Peyer's patch (tissue), 4 donors: ENCODE results near the gene AFG1L. TPM values are rescaled to one million over a fixed set of nuclear protein-coding genes. Genes with fewer than 3 reads are reported as not detected.
A peak's percentile ranks its signal among the peaks of the same experiment; 100 is the strongest.
"Not testable (repeated sequence)": the region's sequence is repeated elsewhere in the genome, so short reads cannot be mapped to it uniquely, and the experiment has no call there.

ENCODE experiments used
- DNase-seq, 3 donors: peaks; one replicate each; pipeline ENCODE4 v3.0.0-alpha.2; 2017 to 2019
- H3K27ac ChIP-seq, 4 donors: fragments of 200-600 bp; sonication (generic); one replicate each; pipeline ENCODE4 v1.5.1; 2016 to 2019
- H3K27me3 ChIP-seq, 2 donors: fragments of 200-600 bp; sonication (generic); one replicate each; pipeline ENCODE4 v1.5.1; 2019
- H3K36me3 ChIP-seq, 3 donors: fragments of 200-600 bp; sonication (generic); one replicate each; pipeline ENCODE4 v1.5.1; 2016 to 2019
- H3K4me1 ChIP-seq, 4 donors: fragments of 200-600 bp; sonication (generic); one replicate each; pipeline ENCODE4 v1.5.1; 2016 to 2019
- H3K4me3 ChIP-seq, 4 donors: fragments of 200-600 bp; sonication (generic); 1 replicate in 3 of 4; 2 replicates in 1 of 4; pipeline ENCODE4 v1.5.1; 2016 to 2019; ENCODE audit warnings: mild to moderate bottlenecking in 1 of 4
- H3K9me3 ChIP-seq, 4 donors: fragments of 200-600 bp; sonication (generic); one replicate each; pipeline ENCODE4 v1.5.1; 2016 to 2019; ENCODE audit warnings: mild to moderate bottlenecking in 1 of 4
- CTCF ChIP-seq, 6 experiments: fragments of 450-650 bp in 4 of 6; fragments of 200-600 bp in 2 of 6; sonication (generic) in 1 of 6; IDR thresholded peaks; one replicate each; pipeline ENCODE4 v1.5.1; 2017 to 2019; ENCODE audit warnings: antibody characterized with exemption in 6 of 6, mild to moderate bottlenecking in 3 of 6, moderate library complexity in 1 of 6
- POLR2A ChIP-seq, 2 donors: fragments of 450-650 bp; IDR thresholded peaks; one replicate each; pipeline ENCODE4 v1.5.1; 2017; ENCODE audit warnings: antibody characterized with exemption in 2 of 2, mild to moderate bottlenecking in 2 of 2, moderate library complexity in 2 of 2
- total RNA-seq, 4 donors: library from RNA; depleted of rRNA; stranded (reverse); fragments of >200 nt; gene quantifications; one replicate each; pipeline ENCODE4 v1.1.0, GENCODE V29; 2016

AFG1L gene
- total RNA-seq, 4 donors from 2014 or later: 6.0 to 15.1 (median 8.1) TPM

GRCh38 chr6:108309844-108310243 is 15.0 kb downstream of the AFG1L start:
- no peaks in the 10 kb centered on the region for H3K27me3 ChIP-seq
- no peak for DNase-seq
- TF ChIP-seq POLR2A (IDR thresholded peaks at IDR 0.05) (no peak), CTCF (IDR thresholded peaks at IDR 0.05) (no peak)
- H3K4me3 ChIP-seq: no peak overlapping the region
- H3K36me3 ChIP-seq: no peaks in the 10 kb centered on the region
- H3K9me3 ChIP-seq: no peaks in the 10 kb centered on the region
- H3K4me1 ChIP-seq: peaks cover 0 to 6% (median 0%) of the 10 kb centered on the region in 4 donors
- H3K27ac ChIP-seq: no peak overlapping the region

GRCh38 chr6:108312605-108313004 is 17.8 kb downstream of the AFG1L start:
- TF ChIP-seq CTCF (IDR thresholded peaks at IDR 0.05) (no peak), POLR2A (IDR thresholded peaks at IDR 0.05) (no peak)
- Histone ChIP-seq H3K27ac (peak overlapping the region in 1 of 4 donors; percentile 65), H3K4me1 (peaks cover 0 to 6% (median 0%) of the 10 kb centered on the region in 4 donors), H3K4me3 (no peak overlapping the region), H3K36me3 (no peaks in the 10 kb centered on the region), H3K27me3 (no peaks in the 10 kb centered on the region), H3K9me3 (no peaks in the 10 kb centered on the region)
- peak in 2 of 3 donors; percentile 55 to 72 for DNase-seq

GRCh38 chr6:108321253-108321747 is 26.4 kb downstream of the AFG1L start:
- H3K27me3 ChIP-seq: no peaks in the 10 kb centered on the region
- H3K36me3 ChIP-seq: no peaks in the 10 kb centered on the region
- H3K27ac ChIP-seq: no peak overlapping the region
- H3K9me3 ChIP-seq: no peaks in the 10 kb centered on the region
- TF ChIP-seq POLR2A (IDR thresholded peaks at IDR 0.05) (no peak), CTCF (IDR thresholded peaks at IDR 0.05) (no peak)
- no peaks in the 10 kb centered on the region for H3K4me1 ChIP-seq
- no peak overlapping the region for H3K4me3 ChIP-seq
- no peak for DNase-seq

GRCh38 chr6:108322728-108323127 is 27.9 kb downstream of the AFG1L start:
- no peak for DNase-seq
- TF ChIP-seq CTCF (IDR thresholded peaks at IDR 0.05): no peak
- no peak for TF ChIP-seq POLR2A (IDR thresholded peaks at IDR 0.05)
- no peak overlapping the region for H3K4me3 ChIP-seq
- no peak overlapping the region for H3K27ac ChIP-seq
- no peaks in the 10 kb centered on the region for H3K9me3 ChIP-seq
- H3K27me3 ChIP-seq: no peaks in the 10 kb centered on the region
- no peaks in the 10 kb centered on the region for H3K4me1 ChIP-seq
- no peaks in the 10 kb centered on the region for H3K36me3 ChIP-seq

GRCh38 chr6:108323710-108324466 is 29.0 kb downstream of the AFG1L start:
- Histone ChIP-seq H3K9me3 (no peaks in the 10 kb centered on the region), H3K27ac (no peak overlapping the region), H3K4me3 (no peak overlapping the region), H3K27me3 (no peaks in the 10 kb centered on the region), H3K4me1 (no peaks in the 10 kb centered on the region), H3K36me3 (no peaks in the 10 kb centered on the region)
- no peak for DNase-seq
- TF ChIP-seq CTCF (IDR thresholded peaks at IDR 0.05) (no peak), POLR2A (IDR thresholded peaks at IDR 0.05) (no peak)

GRCh38 chr6:108330221-108330785 is 35.4 kb downstream of the AFG1L start:
- not testable (repeated sequence) for H3K9me3 ChIP-seq, H3K4me1 ChIP-seq, H3K4me3 ChIP-seq, H3K36me3 ChIP-seq, H3K27me3 ChIP-seq
- DNase-seq: peak in 1 of 3 donors; percentile 53
- peak overlapping the region in 2 of 4 donors; percentile 65 to 71 for H3K27ac ChIP-seq
